ENCODE data around the gene MACROD2.

The MACROD2 gene

DNA sequence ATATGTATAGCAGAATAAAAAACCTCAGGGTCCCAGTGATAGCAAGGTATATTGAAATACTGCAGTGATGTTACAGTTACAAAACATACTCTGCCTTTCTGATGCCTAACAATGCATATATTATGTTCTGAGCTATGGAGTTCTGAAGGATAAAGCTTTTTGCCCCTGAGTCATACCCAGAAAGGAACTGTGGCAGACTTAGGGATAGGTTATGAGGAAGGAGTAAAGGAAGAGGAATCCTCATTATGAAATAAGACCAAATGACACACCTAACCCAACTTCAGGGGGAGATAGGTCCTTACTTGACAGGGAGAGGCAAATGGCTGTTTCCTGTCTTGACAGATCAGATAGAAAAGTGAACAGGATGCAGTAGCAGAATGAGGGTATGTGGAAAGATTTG is 1282.7 kb downstream of the MACROD2 start:
- no peak for DNase-seq
- TF ChIP-seq, protein P1, sequence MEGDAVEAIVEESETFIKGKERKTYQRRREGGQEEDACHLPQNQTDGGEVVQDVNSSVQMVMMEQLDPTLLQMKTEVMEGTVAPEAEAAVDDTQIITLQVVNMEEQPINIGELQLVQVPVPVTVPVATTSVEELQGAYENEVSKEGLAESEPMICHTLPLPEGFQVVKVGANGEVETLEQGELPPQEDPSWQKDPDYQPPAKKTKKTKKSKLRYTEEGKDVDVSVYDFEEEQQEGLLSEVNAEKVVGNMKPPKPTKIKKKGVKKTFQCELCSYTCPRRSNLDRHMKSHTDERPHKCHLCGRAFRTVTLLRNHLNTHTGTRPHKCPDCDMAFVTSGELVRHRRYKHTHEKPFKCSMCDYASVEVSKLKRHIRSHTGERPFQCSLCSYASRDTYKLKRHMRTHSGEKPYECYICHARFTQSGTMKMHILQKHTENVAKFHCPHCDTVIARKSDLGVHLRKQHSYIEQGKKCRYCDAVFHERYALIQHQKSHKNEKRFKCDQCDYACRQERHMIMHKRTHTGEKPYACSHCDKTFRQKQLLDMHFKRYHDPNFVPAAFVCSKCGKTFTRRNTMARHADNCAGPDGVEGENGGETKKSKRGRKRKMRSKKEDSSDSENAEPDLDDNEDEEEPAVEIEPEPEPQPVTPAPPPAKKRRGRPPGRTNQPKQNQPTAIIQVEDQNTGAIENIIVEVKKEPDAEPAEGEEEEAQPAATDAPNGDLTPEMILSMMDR (IDR thresholded peaks at IDR 0.05; ENCODE audit: low read depth, low read length) = no peak
- Histone ChIP-seq H3K9me3 (no peaks in the 10 kb centered on the region; the same call in 1 of the 2 replicates), H3K4me3 (ENCODE audit: low read depth, low read length) (no peak overlapping the region), H3K4me1 (no peaks in the 10 kb centered on the region), H3K27me3 (no peaks in the 10 kb centered on the region), H3K36me3 (no peaks in the 10 kb centered on the region)

DNA sequence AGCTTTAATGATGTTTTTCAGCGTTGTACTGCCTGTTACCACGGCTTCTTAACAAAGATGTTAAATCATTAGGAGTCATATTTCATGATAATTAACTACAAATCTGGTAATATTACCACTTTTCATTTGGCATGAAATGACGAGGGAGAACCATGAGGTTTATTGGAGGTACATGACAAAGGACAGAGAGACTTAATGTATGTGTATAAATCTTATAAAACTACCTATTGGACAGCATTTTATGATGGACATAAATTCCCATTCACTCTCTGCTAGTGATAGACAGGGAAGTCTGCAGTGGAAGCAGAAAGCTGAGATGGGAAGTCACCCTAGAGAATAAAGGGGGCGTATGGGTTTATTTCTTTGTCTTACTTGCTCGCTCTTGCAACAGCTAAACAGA is 1292.0 kb downstream of the MACROD2 start:
- no peaks in the 10 kb centered on the region for H3K36me3 ChIP-seq
- H3K9me3 ChIP-seq = no peaks in the 10 kb centered on the region
- TF ChIP-seq, protein P1 (IDR thresholded peaks at IDR 0.05; ENCODE audit: low read depth, low read length) = no peak
- H3K4me3 ChIP-seq (ENCODE audit: low read depth, low read length) = no peak overlapping the region
- no peaks in the 10 kb centered on the region for H3K27me3 ChIP-seq
- no peaks in the 10 kb centered on the region; the same call in 1 of the 2 replicates for H3K4me1 ChIP-seq
- DNase-seq = no peak

DNA sequence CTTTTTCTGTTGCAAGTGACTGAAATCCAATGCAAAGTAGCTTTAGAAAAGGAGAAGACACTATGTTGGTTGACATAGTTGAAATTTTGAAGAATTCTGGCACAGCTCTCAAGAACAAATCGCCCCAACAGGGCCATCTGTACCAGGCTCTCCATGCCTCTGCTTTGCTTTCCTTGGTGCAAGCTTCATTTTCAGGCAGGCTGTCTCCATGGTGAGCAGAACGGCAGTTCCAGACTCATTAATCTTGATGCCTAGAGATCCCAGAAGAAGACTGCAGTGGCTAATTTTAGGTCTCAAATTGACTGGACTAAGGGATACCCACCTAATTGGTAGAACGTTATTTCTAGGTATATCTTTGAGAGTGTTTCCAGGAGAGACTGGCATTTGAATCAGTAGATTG is 1292.8 kb downstream of the MACROD2 start:
- DNase-seq = no peak
- H3K9me3 ChIP-seq = no peaks in the 10 kb centered on the region
- H3K4me1 ChIP-seq = no peaks in the 10 kb centered on the region; the same call in 1 of the 2 replicates
- no peak overlapping the region for H3K4me3 ChIP-seq (ENCODE audit: low read depth, low read length)
- TF ChIP-seq, protein P1 (IDR thresholded peaks at IDR 0.05; ENCODE audit: low read depth, low read length) = no peak
- no peaks in the 10 kb centered on the region for H3K36me3 ChIP-seq
- H3K27me3 ChIP-seq = no peaks in the 10 kb centered on the region

DNA sequence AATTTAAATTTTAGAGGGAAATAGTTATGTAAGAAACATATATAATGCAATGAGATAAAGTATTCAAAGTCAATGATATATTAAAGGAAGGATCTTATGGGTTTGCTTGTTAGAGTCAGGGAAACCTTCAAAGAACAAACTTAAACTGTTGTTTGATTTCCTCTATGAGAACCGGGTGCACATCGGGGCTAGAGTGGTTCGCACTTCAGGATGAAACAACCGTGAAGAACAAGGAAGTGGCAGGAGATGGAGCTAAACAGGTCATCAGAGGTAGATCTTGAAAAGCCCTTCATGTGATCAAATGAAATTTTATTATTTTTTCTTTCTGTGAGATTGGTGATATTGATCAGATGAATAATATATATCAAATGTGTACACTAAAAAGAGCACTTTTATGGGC is 1294.0 kb downstream of the MACROD2 start:
- Histone ChIP-seq H3K4me3 (ENCODE audit: low read depth, low read length) (no peak overlapping the region), H3K9me3 (no peaks in the 10 kb centered on the region), H3K27me3 (no peaks in the 10 kb centered on the region), H3K36me3 (no peaks in the 10 kb centered on the region), H3K4me1 (no peaks in the 10 kb centered on the region; the same call in 1 of the 2 replicates)
- TF ChIP-seq, protein P1 (IDR thresholded peaks at IDR 0.05; ENCODE audit: low read depth, low read length) = no peak
- no peak for DNase-seq

DNA sequence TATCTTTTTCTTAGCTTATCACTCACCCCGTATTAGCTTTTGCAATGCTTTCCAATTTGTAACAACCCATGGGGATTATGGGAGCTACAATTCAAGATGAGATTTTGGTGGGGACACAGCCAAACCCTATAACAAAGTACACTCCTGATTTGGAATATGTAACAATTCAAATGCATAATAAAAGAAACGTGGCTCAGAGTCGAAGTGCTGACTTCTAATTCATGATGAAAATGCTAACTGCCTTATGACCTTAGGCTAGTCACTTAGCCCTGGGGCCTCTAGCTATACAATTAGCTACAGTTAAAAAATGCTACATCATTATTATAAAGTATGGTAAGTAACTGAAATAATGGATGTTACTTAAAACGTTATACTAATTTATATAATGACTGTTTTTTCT is 1297.1 kb downstream of the MACROD2 start:
- TF ChIP-seq, protein P1 (IDR thresholded peaks at IDR 0.05; ENCODE audit: low read depth, low read length) = no peak
- Histone ChIP-seq H3K36me3 (no peaks in the 10 kb centered on the region), H3K4me1 (no peaks in the 10 kb centered on the region; the same call in 1 of the 2 replicates), H3K9me3 (no peaks in the 10 kb centered on the region), H3K27me3 (no peaks in the 10 kb centered on the region), H3K4me3 (ENCODE audit: low read depth, low read length) (no peak overlapping the region)
- no peak for DNase-seq

DNA sequence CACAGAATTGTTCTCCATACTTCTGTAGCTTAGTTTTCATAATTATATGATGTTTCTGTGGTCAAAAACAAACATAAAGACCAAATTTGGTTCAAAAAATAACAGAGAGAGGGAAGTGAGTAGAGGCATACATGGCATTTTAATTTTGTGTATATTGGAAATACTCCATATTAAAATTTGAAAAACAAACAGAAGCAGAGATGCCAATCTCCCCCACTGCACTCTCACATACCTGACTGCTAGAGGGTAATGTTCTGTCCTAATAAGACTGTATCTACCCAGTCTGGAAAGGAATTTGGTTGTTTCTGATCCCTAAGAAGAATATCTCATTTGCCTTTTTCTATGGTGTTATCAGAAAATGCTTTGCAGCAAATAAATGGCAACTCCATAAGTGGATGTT is 1301.1 kb downstream of the MACROD2 start:
- H3K4me3 ChIP-seq (ENCODE audit: low read depth, low read length) = no peak overlapping the region
- DNase-seq = no peak
- H3K36me3 ChIP-seq = no peaks in the 10 kb centered on the region
- H3K4me1 ChIP-seq = peaks cover 6% of the 10 kb centered on the region; the same call in 1 of the 2 replicates
- no peaks in the 10 kb centered on the region for H3K9me3 ChIP-seq
- TF ChIP-seq, protein P1 (IDR thresholded peaks at IDR 0.05; ENCODE audit: low read depth, low read length) = no peak
- no peaks in the 10 kb centered on the region for H3K27me3 ChIP-seq
